Fibroblast of skin of right quadriceps (primary cell): ENCODE measurements around the gene AP5Z1.

Experiments
- DNase-seq: peaks from one replicate; pipeline ENCODE4 v3.0.0-alpha.2; 2013

AP5Z1 gene

DNA sequence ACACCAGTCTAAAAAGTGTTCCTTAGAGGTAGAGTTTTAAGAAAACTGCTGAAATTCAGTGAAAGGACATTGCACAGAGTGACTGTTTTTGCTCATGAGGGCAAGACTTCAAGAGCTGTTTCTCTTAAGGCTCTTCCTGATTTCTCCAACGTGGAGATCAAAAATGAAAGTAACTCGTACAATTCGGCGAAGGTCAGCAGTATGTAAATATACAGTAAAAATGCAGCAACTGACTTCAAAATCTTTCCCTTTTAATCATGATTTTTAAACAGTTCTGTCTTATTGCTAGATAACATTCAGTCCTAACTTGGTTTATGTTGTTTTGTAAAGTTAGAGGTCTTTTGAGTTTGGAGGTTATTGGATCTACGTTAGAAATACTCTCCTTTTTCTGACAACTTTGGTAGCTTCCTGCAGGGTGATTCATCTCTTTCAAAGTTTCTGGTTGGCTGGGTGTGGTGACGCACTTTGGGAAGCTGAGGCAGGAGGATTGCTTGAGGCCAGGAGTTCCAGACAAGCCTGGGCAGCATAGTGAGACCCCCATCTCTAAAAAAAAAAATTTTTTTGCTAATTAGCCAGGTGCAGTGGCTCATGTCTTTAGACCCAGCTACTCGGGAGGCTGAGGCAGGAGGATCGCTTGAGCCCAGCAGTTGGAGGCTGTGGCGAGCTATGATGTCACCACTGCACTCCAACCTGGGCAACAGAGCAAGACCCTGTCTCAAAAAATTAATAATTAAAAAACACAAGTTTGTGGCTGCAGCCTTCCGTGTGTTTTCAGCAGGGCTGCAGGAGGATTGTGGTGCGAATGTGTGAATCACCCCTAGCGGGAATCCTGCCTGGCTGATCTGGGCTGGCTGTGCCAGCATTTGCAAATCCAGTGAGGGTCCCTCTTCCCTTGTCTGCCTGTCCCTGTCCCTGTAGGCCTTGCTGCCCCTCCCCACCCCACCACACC, 29.2 kb upstream of the AP5Z1 start:
- DNase-seq = peak; percentile 53

DNA sequence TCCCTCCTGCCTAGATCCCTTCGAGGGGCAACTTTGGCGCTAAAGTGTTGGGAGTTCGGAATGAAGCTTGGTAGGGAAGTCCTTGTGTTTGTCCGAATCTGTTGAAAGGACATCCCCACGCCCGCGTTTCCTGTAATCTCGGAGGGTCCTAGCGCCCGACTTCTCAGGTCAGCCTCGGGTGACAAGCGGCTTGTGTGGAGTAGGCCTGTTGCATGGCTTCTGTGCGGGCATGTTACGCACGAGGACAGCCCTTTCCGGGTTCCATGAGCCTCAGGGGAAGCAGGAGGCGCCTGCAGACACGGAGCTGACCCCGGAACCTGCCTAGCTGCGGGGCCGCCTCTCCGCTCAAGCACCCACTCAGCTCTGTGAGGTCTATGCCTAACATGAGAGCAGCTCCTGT, 28.4 kb upstream of the AP5Z1 start:
- DNase-seq = no peak

DNA sequence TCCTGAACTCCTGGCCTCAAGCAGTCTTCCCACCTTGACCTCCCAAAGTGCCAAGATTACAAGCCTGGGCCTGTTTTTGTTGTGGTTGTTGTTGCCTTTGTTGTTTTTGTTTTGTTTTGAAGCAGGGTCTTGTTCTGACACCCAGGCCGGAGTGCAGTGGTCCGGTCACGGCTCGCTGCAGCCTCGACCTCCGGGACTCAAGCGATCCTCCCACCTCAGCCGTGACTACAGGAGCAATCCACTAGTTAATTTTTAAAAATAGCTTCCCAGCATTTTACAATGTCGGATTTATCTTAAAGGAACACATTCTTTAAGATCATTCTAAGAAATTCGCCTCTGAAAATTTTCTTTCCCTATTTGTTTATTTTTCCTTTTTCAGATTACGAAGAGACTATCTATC, 27.7 kb upstream of the AP5Z1 start:
- no peak for DNase-seq

DNA sequence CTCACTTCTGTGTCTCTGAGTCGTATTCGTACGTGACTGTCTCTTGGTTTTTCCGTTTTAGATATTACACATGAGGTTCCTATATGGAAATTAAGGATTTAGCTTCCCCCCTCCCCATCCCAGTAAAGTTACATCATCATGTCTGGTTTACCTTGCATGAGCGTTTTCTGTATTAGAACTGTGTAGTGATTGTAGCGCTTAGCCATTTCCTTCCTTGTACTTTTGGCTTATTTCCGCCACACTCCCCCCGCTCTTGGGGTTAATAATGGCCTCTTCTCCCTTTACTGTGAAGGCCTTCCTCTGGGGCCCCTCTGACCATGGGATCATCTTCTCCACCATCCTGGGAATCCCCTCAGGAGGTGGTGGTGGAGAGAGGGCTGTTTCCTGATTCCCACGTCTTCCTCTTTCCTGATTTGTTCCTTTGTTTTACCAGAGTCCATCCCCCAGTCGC, 27.2 kb upstream of the AP5Z1 start:
- no peak for DNase-seq

DNA sequence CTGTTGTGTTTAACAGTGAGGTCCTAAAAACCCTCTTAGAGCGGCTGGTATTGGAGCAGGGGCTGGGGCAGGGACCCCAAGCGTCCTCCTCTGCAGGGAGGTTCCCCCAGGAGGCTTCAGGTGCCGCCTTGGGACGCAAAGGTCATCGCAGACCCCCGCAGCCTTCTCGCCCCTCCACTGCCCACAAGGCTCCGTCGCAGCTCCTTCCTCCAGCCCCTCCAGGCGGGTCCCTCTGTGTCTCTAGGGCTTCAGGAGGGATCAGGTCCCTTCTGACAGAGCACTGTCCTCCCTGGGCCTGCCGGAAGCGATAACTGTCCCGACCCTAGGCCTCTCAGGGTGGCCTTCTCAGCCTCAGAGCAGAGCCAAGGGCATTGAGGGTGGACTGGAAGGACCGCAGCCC, 26.1 kb upstream of the AP5Z1 start:
- DNase-seq = no peak

DNA sequence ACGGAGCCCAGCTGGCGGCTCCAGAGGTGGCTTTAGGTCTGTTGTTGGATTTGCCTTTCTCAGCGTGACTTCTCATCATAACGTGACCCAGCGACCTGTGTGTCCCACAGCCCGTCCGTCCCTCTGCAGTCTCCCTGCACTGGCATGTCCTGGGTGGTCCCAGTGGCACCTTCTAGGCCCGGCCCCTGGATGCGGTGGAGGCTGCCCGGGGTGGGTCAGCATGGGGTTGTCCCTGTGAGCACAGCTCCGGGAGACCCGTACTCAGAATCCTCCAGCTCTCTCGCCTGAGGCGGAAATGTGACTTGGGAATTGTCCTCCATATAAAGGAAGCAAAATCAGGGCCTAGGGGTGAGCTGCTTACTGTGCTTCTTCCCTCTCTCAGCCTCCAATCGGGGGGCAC, 25.6 kb upstream of the AP5Z1 start:
- no peak for DNase-seq

DNA sequence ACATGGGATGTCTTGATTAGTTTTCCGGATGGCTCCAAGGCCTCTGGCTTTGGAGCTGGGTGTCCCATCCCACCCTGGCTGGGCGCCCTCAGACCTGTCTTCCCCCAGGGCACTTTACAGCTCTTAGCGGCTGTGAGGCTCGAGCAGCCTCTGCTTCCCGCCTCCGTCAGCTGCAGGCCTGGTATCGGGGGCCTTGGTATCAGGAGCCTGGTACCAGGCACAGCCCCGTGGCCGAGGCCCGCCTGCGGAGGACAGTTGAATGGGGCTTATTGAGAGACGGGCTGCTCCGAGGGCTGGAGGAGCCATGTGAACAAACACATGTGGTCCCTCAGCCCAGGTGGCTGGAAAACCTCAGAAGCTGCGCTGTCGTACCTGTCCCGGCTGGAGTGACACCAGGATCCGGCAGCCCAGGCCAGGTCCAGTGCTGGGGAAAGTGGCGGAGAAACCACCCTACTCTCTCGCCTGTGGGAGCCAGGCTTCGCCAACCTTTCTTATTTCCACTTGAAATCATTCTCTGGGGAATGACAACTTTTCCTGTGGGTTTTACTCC, 23.9 kb upstream of the AP5Z1 start:
- no peak for DNase-seq

DNA sequence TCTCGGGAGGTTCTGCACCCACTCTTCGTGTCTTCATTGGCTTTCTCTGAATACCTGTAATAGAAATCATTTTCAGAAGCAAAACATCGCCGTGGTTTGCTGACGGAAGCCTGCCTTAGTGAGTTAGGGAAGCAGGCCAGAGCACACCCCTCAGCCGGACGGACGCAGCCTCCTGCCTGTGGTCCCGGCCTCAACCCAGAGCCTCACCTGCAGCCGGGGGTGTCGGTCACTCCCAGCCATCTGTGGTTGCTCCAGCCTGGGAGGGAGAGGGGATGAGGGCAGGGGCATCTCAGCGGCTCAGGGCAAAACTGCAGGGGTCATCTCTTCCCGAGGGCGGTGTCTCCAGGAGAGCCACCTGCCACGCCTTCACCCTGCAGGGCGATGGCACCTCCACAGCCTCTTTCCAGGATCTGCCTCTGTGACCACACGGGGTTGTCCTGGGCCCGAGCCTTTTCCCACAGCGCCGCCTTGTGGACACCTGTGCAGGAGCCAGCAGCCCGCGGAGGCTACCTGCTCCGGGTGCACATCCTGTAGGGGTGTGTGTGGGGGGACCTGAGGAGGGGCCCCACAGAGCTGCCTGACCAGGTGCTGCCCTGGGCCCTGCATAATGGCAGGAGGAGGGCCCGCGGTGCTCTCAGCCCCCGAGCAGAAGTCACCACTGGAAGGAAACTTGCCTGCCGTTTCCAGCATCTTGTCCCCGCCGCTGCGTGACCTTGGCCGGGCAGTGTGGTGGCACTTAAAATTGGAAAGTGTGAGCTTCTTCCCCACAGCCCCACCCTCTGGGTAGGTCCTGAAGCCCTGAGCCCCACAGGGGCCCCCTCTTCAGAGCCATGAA, 21.6 kb upstream of the AP5Z1 start:
- DNase-seq = peak; percentile 35

DNA sequence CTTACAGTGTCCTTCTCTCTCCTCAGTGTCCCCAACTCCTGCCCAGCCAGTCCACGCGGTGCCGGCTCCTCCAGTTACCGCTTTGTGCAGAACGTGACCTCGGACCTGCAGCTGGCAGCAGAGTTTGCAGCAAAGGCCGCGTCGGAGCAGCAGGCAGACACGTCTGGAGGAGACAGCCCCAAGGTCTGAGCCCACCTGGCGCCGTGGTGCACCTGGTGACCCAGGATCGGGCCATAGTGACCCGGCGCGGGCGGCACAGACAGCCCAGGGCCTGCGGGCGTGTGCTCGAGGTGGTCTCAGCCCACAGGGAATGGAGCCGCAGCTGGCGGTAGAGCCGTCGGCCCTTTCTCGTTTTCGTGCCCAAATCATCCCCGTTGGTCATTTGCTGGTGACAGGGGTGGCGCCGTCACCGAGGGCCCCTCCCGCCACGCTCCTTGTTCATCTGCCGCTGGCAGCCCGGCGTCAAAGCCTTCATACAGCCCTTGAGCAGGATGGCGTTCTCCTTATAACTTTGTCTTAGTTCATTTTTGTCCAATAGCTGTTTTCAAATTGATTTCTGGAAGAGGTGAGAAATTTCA, 20.9 kb upstream of the AP5Z1 start:
- DNase-seq = no peak

DNA sequence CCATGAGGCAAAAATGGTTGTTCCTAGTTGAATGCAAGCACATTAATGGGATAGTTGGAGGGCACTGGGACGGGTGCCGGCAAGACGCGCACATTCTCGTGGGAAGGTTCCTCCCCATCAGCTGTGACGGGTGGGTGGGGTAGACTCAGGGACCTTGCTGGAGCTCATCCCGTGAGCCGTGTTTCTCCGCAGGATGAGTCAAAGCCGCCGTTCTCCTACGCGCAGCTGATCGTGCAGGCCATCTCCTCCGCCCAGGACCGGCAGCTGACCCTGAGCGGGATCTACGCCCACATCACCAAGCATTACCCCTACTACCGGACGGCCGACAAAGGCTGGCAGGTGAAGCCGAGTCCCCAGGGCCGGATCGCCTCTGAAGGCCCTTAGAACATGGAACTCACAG, 20.4 kb upstream of the AP5Z1 start:
- DNase-seq = no peak

DNA sequence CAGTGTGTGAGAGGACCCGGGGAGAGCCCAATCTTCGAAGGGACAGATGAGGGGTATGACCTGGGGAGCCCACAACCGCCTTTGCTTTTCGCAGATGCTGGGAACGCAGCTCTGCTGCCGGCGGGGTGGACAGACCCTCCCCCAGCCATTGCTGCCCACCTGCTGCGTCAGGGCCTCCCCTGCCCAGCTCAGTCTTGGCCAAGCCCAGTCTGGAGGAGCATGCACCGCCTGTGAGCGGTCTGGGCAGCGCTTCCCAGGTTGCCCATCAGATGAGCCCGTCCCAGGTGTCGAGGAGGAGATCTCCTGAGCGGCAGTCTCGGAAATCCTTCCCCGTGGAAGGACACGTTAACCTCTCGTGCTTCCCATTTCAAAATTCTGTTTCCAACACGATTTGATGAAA, 17.3 kb upstream of the AP5Z1 start:
- DNase-seq = no peak

DNA sequence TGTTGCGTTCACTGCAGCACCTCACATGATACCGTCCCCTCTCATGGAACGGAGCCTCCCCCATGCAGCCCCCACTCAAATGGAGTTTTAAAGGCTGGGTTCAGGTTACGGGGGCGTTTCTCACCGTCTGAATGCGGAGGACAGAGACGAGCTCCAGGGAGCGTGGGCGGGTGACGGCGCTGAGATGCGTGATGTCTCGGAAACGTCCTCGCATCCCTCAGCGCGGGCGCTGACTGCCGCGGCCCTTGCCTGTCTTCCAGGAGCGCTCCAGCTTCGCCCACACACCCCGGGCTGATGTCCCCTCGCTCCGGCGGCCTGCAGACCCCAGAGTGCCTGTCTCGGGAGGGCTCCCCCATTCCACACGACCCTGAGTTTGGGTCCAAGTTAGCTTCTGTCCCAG, 16.6 kb upstream of the AP5Z1 start:
- DNase-seq = no peak

DNA sequence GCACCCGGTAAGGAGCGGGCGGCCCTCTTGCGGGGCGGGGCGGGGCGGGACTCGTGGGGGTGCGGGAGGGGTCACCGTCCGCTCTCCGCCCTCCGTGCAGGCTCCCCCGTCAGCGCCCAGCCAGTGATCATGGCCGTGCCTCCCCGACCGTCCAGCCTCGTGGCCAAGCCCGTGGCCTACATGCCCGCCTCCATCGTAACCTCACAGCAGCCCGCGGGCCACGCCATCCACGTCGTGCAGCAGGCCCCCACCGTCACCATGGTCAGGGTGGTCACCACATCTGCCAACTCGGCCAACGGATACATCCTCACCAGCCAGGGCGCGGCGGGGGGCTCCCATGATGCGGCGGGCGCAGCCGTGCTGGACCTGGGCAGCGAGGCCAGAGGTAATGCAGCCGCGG, 16.2 kb upstream of the AP5Z1 start:
- no peak for DNase-seq

DNA sequence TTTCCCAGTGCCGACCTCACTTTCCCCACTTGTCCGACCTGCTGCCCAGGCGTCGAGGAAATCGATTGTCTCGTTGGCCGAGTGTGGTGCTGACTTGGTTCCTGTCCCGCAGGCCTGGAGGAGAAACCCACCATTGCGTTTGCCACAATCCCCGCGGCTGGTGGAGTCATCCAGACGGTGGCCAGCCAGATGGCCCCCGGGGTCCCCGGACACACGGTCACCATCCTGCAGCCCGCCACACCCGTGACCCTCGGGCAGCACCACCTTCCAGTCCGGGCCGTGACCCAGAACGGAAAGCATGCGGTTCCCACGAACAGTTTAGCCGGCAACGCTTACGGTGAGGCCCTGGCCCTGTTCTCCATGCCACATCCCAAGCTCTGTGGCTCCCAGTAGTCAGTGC, 14.5 kb upstream of the AP5Z1 start:
- DNase-seq = no peak

DNA sequence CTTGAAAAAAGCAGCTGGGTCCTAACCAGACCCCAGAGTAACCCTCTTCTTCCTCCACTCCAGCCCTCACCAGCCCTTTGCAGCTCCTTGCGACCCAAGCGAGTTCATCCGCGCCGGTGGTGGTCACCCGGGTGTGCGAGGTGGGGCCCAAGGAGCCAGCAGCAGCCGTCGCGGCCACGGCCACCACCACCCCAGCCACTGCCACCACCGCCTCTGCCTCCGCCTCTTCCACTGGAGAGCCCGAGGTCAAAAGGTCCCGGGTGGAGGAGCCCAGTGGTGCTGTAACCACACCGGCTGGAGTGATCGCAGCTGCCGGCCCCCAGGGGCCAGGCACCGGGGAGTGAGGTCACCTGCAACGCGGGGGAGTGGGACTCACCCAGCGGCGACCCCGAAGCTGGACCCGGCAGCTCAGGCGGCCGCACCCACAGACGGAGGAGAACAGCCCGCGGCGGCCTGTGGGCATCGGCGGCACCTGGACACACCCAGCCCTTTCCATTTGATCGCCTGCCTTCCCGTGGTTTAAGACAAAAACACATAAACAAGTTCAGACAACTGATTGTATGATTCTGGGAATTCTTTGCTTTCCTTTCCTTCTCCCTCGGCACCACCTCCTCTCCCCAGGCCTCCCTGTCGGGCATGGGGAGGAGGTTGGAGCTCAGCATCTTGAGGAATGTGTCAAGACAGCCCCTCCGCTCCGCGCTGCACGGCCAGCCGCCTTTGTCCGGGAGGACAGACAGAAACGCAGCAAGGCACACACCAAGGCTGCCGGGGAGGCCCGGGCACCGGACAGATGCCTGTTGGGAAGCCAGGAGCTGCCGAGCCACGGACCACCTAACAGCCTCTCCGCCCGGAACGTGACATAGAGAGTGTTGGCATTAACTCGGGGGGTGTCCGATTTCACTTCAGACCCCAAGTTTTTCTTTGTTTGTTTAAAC, 13.0 kb upstream of the AP5Z1 start:
- no peak for DNase-seq

DNA sequence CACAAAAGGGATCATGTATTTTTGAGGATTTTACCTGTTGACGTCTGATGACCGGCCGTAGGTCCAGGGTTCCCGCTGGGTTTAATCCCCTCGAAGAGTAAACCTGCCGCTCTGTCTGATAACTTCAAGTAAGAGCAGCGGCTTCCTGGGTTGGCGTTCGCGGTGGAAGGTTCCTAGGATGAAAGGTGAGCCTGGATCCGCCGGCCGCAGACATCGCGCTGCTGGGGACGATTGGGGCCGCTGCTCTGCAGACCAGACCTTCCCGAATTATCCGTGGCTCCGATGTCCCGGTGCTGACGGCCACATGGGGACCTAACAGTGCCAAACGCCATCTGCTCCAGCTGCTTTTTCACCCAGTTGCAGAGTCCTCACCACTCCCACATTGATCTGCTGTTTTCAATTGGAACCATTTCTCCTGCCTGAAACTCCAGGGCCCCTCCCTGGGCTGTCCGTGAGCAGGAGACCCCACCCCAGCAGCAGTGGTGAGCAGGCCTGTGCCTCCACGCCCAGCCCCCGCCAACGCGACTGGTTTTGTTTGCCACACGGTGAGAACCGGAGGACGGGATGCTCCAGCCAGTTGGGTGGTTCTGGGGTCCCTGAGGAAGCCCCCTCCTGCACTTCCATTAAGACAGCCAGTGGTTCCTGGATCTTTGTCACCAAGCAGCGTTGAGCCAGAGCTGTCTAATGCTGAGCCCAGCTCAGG, 12.2 kb upstream of the AP5Z1 start:
- no peak for DNase-seq

DNA sequence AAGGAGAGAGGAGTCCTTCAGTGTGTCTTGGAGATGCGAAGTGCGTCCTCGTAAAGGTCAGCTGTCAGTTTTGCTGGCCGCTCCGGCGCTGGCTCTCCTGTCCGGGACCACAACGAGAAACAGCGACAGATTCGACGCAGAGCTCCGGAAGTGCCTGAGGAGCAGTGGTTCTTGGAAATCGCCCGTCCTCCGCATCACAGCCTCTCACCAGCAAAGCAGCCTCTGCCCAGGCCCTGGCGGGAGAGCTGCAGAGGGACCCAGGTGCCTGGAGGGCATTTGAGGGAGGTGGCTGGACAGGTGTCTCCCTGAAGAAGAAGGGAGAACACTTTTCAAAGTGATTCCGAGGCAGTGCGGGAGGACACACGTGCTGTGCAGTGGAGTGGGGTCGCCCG, 11.6 kb upstream of the AP5Z1 start:
- no peak for DNase-seq

DNA sequence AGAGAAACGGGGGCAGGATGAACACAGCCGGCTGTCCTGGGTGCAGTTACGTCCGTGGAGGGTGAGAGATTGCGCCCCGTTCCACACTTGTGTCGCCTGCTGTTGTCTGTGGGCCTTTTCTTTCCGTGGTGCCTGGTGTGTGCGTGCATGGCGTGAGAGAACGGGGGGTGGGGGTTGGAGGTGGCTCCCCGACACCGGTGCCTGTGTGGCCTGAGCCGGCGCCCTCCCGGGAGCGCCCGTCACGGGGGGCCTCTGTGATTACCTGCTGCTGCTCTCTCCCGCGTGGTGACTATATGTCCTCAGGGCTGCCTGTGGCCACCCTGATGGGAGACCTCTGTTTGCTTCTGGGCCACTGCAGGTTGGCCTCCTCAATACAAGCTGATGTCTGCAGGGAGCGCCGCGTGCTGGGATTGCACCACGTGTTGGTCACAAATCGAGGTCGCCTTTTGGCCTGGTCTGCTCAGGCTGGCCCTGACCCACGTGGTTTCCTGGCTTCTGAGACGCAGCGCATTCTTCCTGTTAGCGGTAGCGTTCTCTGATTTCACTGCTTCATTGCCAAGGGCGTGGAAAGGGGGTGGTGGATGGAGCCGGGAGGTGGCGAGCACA, 10.9 kb upstream of the AP5Z1 start:
- no peak for DNase-seq

DNA sequence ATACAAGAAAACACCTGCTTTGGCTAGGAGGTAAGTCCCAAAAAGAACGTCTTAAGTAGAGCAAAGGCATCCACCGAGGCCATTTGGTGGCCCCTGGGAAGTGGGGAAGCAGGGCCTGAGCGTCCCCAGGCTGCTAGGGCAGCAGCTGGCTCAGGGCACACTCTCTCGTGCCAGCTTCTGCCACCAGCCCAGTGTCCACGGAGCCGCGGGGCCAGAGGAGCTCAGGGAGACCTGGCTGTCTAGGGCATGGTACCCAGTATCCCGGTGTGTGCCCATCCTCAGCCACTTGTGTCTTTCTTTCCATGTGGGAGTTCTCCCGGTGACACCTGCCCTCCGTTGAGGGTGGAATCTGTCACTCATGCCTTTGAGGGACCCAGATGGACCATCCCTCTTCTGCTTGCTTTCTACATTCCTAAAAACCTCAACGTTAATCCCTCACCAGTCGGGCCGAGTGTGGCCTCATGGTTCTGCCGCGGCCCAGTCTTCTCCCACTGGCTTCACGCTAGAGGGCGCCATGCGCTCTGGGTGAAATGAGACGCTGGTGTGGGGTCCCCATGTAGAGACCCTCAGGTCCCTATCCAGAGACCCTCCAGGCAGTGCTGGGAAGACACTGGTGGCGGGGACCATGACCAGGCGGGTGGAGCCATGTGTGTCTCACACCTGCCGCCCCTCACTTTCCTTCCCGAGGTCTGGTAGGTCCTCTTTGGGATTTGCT, 9.5 kb upstream of the AP5Z1 start:
- DNase-seq = no peak
